Activated CD8-positive, alpha-beta memory T cell treated with anti-CD3 and anti-CD28 coated beads, Interleukin-2, amount 10 ng/mL, durations not matched to agents 7 days and 5 days (primary cell): ENCODE results near the gene OXSR1. TPM values are rescaled to one million over a fixed set of nuclear protein-coding genes. Genes with fewer than 3 reads are reported as not detected.

Experiments used
- ATAC-seq: fragments of 150-1000 bp; cut with Tn5 transposase; one replicate; pipeline ENCODE4 v1.10.0; 2021; ENCODE audit warnings: moderate library complexity
- CTCF ChIA-PET: fragments of 350-600 bp; sonication (Branson Sonifier 250); formaldehyde crosslinking; loops from one replicate; lab custom pipeline; 2021; ENCODE audit warnings: antibody characterized with exemption; lab: Charles Lee
- DNase-seq: peaks from one replicate; pipeline ENCODE4 v3.0.0-alpha.2; 2020
- H3K27ac Mint-ChIP-seq: one replicate; pipeline ENCODE4 v1.8.0; 2021; ENCODE audit warnings: mild to moderate bottlenecking, mixed read lengths
- H3K27me3 Mint-ChIP-seq: one replicate; pipeline ENCODE4 v1.8.0; 2021; ENCODE audit warnings: mixed read lengths
- H3K36me3 Mint-ChIP-seq: one replicate; pipeline ENCODE4 v1.8.0; 2021; ENCODE audit warnings: mild to moderate bottlenecking, mixed read lengths
- H3K4me1 Mint-ChIP-seq: one replicate; pipeline ENCODE4 v1.8.0; 2021; ENCODE audit warnings: mixed read lengths
- H3K4me3 Mint-ChIP-seq: one replicate; pipeline ENCODE4 v1.8.0; 2021; ENCODE audit warnings: mild to moderate bottlenecking, moderate library complexity, mixed read lengths
- H3K9me3 Mint-ChIP-seq: one replicate; pipeline ENCODE4 v1.8.0; 2022; ENCODE audit warnings: low read depth, mixed read lengths
- total RNA-seq, 2 experiments: library from RNA; stranded (reverse); gene quantifications; one replicate each; pipeline ENCODE4 v1.2.3, GENCODE V29; 2021

Gene OXSR1
- total RNA-seq, 2 experiments from 2014 or later, result 47.8 to 56.3 TPM

- peaks cover 17% of the 10 kb centered on the region for H3K36me3 Mint-ChIP-seq
Measured at GRCh38 chr3:38121832-38122461, 43.4 kb upstream of the OXSR1 start.

DNA sequence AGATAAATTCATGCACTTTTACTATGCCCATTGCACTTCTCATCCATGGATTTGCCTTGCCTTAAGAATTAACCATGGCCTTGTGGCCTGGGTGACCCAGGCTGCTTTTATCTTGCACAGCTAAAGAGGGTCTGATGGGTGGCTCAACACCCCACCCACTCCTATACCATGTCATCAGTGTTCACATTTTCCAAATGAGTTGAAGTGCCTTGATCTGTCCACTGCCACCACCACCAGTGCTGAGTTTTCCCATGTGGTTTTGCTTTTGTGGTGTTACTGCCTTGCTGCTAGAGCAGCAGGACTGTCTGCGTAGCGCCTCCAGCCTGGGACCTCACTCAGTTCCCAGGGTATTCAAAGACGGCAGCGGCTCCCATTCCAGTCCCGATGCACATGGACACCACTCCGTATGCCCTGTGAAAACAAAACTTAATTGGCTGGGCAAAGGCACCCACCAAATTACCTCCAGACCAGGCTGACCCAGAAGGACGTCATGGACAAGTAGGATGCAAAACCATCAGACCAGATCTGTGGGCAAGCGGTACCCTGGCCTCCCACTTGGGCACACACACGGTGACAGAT lies 42.5 kb upstream of the OXSR1 start:
- H3K4me1 Mint-ChIP-seq, result peaks cover 2% of the 10 kb centered on the region
- ATAC-seq (no peak), DNase-seq (peak; percentile 31)
- H3K9me3 Mint-ChIP-seq, result no peaks in the 10 kb centered on the region
- no peak overlapping the region for H3K4me3 Mint-ChIP-seq
- H3K36me3 Mint-ChIP-seq, result peaks cover 24% of the 10 kb centered on the region
- no peak overlapping the region for H3K27ac Mint-ChIP-seq
- CTCF ChIA-PET, result no interaction called here
- no peaks in the 10 kb centered on the region for H3K27me3 Mint-ChIP-seq

More at GRCh38 chr3:38121832-38122461, 43.4 kb upstream of the OXSR1 start:
- Mint-ChIP-seq H3K4me1 (peaks cover 2% of the 10 kb centered on the region), H3K27ac (no peak overlapping the region), H3K27me3 (no peaks in the 10 kb centered on the region), H3K9me3 (no peaks in the 10 kb centered on the region), H3K4me3 (no peak overlapping the region)
- CTCF ChIA-PET, result no interaction called here
- DNase-seq (peak; percentile 25), ATAC-seq (no peak)

DNA sequence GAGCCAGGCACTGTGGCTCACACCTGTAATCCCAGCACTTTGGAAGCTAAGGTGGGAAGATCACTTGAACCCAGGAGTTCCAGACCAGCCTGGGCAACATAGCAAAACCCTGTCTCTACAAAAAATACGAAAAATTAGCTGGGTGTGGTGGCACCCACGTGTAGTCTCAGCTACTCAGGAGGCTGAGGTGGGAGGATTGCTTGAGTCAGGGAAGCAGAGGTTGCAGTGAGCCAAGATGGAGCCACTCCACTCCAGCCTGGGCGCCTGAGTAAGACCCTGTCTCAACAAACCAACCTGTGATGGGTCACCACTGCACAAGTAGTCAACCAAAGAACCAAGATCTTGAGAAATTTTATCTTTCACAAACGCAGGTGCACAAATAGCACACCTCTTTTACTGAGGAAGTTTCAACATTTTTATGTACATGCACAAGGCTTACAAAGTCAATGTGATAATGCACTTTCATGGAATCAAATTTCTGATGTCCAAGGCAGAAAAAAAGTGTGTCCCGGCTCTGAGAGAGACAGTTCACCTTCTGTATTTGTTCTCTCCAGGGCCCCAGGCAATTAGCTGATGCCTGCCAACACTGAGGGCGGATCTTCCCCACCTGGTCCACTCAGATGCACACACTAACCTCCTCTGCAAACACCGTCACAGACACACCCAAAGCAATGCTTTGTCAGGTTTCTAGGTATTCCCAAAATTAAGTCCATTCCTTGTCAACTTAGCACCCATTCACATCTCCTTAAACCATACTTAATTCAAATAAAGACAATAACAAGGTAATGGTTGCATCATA lies 40.8 kb upstream of the OXSR1 start:
- ATAC-seq (no peak), DNase-seq (peak; percentile 25)
- no peak overlapping the region for H3K27ac Mint-ChIP-seq
- no peaks in the 10 kb centered on the region for H3K9me3 Mint-ChIP-seq
- peaks cover under 1% of the 10 kb centered on the region for H3K4me1 Mint-ChIP-seq
- no peaks in the 10 kb centered on the region for H3K27me3 Mint-ChIP-seq
- peaks cover 32% of the 10 kb centered on the region for H3K36me3 Mint-ChIP-seq
- CTCF ChIA-PET, result no interaction called here
- no peak overlapping the region for H3K4me3 Mint-ChIP-seq

DNA sequence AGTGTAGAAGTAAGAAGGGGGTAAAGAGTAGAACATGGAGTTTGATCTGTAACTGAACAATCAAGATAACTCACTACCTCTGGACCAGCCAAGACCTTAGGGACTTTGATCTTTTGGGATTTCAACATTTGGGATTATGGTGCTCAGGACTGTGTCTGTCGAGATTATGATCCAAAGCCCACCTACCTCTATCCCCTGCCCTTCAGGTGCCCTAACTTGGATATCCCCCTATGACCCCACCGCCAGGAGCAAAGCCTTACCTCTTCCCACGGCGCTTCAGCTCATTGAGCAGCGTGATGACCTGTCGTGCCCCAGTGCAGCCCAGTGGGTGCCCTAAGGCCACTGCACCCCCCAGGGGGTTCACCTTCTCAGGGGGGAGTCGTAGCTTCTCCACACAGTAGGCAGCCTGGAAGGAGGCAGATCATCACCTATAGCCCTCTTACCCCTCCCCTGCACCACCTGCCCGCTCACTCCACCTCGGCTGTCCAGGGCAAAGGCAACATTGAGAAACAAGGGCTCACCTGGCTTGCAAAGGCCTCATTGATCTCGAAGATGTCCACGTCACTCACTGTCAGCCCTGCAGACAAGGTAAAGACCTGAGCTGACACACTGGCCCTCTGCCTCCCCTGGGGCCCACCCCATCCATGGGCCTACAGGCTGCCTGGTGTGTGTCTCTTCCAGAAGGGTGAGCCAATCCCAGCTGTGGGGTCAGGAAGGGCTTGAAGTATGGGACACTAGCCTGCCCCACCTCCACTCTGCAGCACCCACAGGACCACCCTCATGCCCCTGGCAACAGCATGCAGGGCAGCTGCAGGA lies 39.8 kb upstream of the OXSR1 start:
- Mint-ChIP-seq H3K4me1 (peaks cover 2% of the 10 kb centered on the region), H3K9me3 (no peaks in the 10 kb centered on the region), H3K27ac (no peak overlapping the region), H3K27me3 (no peaks in the 10 kb centered on the region), H3K36me3 (peaks cover 38% of the 10 kb centered on the region), H3K4me3 (no peak overlapping the region)
- DNase-seq (peak; percentile 37), ATAC-seq (no peak)
- CTCF ChIA-PET, result no interaction called here

DNA sequence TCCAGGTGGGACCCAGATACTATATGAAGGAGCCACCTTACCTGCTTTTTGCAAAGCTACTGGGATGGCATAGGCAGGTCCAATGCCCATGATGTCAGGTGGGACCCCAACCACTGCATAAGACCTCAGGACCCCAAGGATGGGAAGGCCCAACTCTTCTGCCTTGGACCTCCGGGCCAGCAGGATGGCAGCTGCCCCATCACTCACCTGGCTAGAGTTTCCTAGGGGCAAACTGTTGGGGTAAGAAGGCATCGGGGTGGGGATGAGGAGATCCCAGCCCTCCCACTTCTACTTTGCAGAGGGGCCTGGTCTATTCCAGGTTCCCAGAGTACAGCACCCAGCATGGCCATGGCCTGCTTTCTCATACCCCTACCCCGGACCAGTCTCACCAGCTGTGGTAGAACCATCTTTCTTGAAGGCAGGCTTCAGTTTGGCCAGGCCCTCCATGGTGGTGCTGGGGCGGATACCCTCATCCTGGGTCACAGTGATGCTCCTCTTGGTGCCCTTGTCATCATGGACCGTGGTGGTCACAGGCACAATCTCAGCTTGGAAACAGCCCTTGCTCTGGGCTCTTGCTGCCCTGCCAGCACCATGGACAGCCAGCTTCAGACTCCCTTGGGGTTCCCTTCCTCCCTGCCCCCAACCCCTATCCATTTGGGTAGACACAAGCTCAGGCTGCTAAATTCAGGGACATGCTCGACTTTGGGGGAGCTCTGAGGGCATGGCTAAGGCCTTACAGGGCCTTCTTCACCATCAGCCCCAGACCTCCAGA lies 39.0 kb upstream of the OXSR1 start:
- no peak overlapping the region for H3K27ac Mint-ChIP-seq

GRCh38 chr3:38127611-38128302 lies 37.6 kb upstream of the OXSR1 start:
- no peak overlapping the region for H3K27ac Mint-ChIP-seq
- H3K9me3 Mint-ChIP-seq, result no peaks in the 10 kb centered on the region
- H3K4me1 Mint-ChIP-seq, result peaks cover 2% of the 10 kb centered on the region
- CTCF ChIA-PET, result interaction anchor here (1.3 kb wide), 1 partner anchor 9 kb away, joined by 3 read pairs; no protein-coding TSS in a partner anchor
- DNase-seq, result peak; percentile 27
- H3K36me3 Mint-ChIP-seq, result peaks cover 42% of the 10 kb centered on the region
- no peak for ATAC-seq
- no peak overlapping the region for H3K4me3 Mint-ChIP-seq
- H3K27me3 Mint-ChIP-seq, result no peaks in the 10 kb centered on the region

More for the DNA sequence above, 39.0 kb upstream of the OXSR1 start:
- Mint-ChIP-seq H3K36me3 (peaks cover 40% of the 10 kb centered on the region), H3K9me3 (no peaks in the 10 kb centered on the region), H3K27me3 (no peaks in the 10 kb centered on the region), H3K4me3 (no peak overlapping the region), H3K4me1 (peaks cover 2% of the 10 kb centered on the region)
- CTCF ChIA-PET, result interaction anchor here (0.6 kb wide), 1 partner anchor 14 kb away, joined by 3 read pairs; no protein-coding TSS in a partner anchor
- no peak for ATAC-seq
- peak; percentile 31 for DNase-seq

DNA sequence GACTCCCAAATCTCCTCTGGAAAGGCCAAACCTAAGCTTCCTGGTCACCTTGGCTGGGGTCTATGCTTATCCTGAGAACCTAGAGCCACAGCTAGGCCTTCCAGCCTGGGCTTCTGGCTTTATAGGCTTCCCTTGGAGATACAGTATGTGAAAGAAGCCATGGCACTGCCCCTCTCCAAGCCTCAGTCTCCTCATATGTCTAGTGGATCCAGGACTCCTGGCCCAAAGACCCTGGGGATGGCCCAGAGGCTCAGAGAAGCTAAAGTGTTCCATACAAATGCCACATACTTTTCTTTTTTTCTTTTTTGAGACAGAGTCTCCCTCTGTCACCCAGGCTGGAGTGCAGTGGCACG lies 37.1 kb upstream of the OXSR1 start:
- no peaks in the 10 kb centered on the region for H3K27me3 Mint-ChIP-seq
- ATAC-seq (no peak), DNase-seq (peak; percentile 23)
- H3K9me3 Mint-ChIP-seq, result no peaks in the 10 kb centered on the region
- CTCF ChIA-PET, result interaction anchor here (1.3 kb wide), 1 partner anchor 9 kb away, joined by 3 read pairs; no protein-coding TSS in a partner anchor
- peaks cover 4% of the 10 kb centered on the region for H3K4me1 Mint-ChIP-seq
- H3K4me3 Mint-ChIP-seq, result no peak overlapping the region
- peaks cover 43% of the 10 kb centered on the region for H3K36me3 Mint-ChIP-seq
- no peak overlapping the region for H3K27ac Mint-ChIP-seq

- Mint-ChIP-seq H3K4me3 (no peak overlapping the region), H3K27me3 (no peaks in the 10 kb centered on the region), H3K4me1 (peaks cover 11% of the 10 kb centered on the region), H3K36me3 (peaks cover 48% of the 10 kb centered on the region), H3K27ac (no peak overlapping the region), H3K9me3 (no peaks in the 10 kb centered on the region)
- DNase-seq (peak; percentile 21), ATAC-seq (no peak)
- CTCF ChIA-PET, result interaction anchor here (1.3 kb wide), 1 partner anchor 10 kb away, joined by 3 read pairs; no protein-coding TSS in a partner anchor
Measured at GRCh38 chr3:38129058-38129457, 36.3 kb upstream of the OXSR1 start.

- CTCF ChIA-PET, result interaction anchor here (1.0 to 1.8 kb wide), 2 partner anchors 8 to 134 kb away, joined by 3 to 4 read pairs; no protein-coding TSS in a partner anchor
- Mint-ChIP-seq H3K4me3 (no peak overlapping the region), H3K9me3 (no peaks in the 10 kb centered on the region), H3K27ac (no peak overlapping the region), H3K27me3 (no peaks in the 10 kb centered on the region), H3K36me3 (peaks cover 51% of the 10 kb centered on the region), H3K4me1 (peaks cover 25% of the 10 kb centered on the region)
- DNase-seq (peak; percentile 18), ATAC-seq (no peak)
Measured at GRCh38 chr3:38130631-38131065, 34.7 kb upstream of the OXSR1 start.

GRCh38 chr3:38131621-38132369 lies 33.5 kb upstream of the OXSR1 start:
- CTCF ChIA-PET, result interaction anchor here (1.8 kb wide), 1 partner anchor 135 kb away, joined by 4 read pairs; no protein-coding TSS in a partner anchor
- H3K27ac Mint-ChIP-seq, result peak overlapping the region; percentile 40
- no peaks in the 10 kb centered on the region for H3K27me3 Mint-ChIP-seq
- H3K36me3 Mint-ChIP-seq, result peaks cover 55% of the 10 kb centered on the region
- no peaks in the 10 kb centered on the region for H3K9me3 Mint-ChIP-seq
- peaks cover 31% of the 10 kb centered on the region for H3K4me1 Mint-ChIP-seq
- no peak overlapping the region for H3K4me3 Mint-ChIP-seq
- ATAC-seq (no peak), DNase-seq (no peak)

DNA sequence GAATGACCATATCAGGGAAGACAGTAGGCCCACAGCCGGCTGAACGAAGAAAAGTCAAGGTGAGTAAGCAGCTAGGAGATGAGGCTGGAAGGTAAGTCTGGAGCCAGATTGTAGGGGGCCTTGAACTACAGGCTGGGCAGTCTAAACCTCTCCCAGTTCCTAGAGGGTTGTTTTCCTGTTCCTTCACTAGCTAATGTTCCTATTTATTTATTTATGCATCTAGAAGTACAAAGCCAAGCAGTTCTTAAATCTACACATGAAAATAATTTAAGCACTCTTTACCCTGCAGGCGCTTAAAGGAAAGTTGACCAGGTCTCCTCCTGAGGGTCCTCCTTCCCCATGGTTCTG lies 32.2 kb upstream of the OXSR1 start:
- peaks cover 49% of the 10 kb centered on the region for H3K36me3 Mint-ChIP-seq
- DNase-seq (no peak), ATAC-seq (no peak)
- CTCF ChIA-PET, result interaction anchor here (1.2 kb wide), 1 partner anchor 165 kb away, joined by 3 read pairs; no protein-coding TSS in a partner anchor
- no peak overlapping the region for H3K27ac Mint-ChIP-seq
- no peaks in the 10 kb centered on the region for H3K9me3 Mint-ChIP-seq
- H3K4me1 Mint-ChIP-seq, result peaks cover 38% of the 10 kb centered on the region
- no peak overlapping the region for H3K4me3 Mint-ChIP-seq
- no peaks in the 10 kb centered on the region for H3K27me3 Mint-ChIP-seq
